Astrocyte of the spinal cord (primary cell): ENCODE results near the gene FKBP1A.

Source experiments
- DNase-seq: peaks from one replicate; pipeline ENCODE4 v3.0.0; 2011; ENCODE audit warnings: low read depth, low spot score
- H3K4me3 ChIP-seq: 2 replicates; pipeline ENCODE4 v1.5.1; 2011; ENCODE audit warnings: low read depth, mild to moderate bottlenecking, low read length, moderate library complexity
- in situ Hi-C: cut with HindIII; loops from 2 replicates; pipeline ENCODE4 v1.10.0; 2017; ENCODE audit warnings: low sequenced_read_pairs
- TF ChIP-seq, protein P1 (sequence below): IDR thresholded peaks from 2 replicates; pipeline ENCODE4 v1.5.1; 2012; ENCODE audit warnings: low read depth, mild to moderate bottlenecking, low read length, inconsistent platforms

The FKBP1A gene

DNA sequence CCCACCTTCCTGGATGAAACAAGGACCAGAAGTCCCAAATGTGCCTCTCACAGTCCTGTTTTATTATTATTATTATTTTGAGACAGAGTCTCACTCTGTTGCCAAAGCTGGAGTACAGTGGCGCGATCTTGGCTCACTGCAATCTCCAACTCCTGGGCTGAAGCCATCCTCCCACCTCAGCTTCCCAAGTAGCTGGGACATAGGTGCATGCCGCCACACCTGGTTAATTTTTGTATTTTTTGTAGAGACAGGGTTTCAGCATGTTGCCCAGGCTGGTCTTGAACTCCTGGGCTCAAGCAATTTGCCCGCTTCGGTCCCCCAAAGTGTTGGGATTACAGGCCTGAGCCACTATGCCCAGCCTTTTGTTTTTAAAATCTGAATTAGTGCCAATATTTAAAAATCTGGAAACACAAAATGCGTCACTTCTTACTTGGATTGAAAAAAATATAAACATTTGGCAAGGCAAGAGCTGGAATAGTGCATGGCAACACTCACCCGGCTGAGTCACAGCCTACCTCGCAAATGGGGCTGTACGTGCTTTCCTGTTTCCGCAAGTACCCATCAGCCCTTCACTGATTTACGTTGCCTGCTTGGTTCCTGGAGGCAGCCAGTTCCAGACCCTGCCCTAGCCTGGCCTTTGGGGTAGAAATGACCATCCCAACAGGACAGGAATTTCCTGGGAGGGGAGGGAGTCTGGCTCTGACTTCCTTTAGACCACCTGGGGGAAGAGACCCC, 70.2 kb downstream of the FKBP1A start:
- in situ Hi-C loops: no loop called here
- TF ChIP-seq, protein P1, sequence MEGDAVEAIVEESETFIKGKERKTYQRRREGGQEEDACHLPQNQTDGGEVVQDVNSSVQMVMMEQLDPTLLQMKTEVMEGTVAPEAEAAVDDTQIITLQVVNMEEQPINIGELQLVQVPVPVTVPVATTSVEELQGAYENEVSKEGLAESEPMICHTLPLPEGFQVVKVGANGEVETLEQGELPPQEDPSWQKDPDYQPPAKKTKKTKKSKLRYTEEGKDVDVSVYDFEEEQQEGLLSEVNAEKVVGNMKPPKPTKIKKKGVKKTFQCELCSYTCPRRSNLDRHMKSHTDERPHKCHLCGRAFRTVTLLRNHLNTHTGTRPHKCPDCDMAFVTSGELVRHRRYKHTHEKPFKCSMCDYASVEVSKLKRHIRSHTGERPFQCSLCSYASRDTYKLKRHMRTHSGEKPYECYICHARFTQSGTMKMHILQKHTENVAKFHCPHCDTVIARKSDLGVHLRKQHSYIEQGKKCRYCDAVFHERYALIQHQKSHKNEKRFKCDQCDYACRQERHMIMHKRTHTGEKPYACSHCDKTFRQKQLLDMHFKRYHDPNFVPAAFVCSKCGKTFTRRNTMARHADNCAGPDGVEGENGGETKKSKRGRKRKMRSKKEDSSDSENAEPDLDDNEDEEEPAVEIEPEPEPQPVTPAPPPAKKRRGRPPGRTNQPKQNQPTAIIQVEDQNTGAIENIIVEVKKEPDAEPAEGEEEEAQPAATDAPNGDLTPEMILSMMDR: no peak
- H3K4me3 ChIP-seq: no peak overlapping the region
- DNase-seq: peak; percentile 94

- DNase-seq: no peak
- H3K4me3 ChIP-seq: no peak overlapping the region
- TF ChIP-seq, protein P1: no peak
- in situ Hi-C loops: no loop called here
Measured at GRCh38 chr20:1321654-1321939, 71.3 kb downstream of the FKBP1A start.

DNA sequence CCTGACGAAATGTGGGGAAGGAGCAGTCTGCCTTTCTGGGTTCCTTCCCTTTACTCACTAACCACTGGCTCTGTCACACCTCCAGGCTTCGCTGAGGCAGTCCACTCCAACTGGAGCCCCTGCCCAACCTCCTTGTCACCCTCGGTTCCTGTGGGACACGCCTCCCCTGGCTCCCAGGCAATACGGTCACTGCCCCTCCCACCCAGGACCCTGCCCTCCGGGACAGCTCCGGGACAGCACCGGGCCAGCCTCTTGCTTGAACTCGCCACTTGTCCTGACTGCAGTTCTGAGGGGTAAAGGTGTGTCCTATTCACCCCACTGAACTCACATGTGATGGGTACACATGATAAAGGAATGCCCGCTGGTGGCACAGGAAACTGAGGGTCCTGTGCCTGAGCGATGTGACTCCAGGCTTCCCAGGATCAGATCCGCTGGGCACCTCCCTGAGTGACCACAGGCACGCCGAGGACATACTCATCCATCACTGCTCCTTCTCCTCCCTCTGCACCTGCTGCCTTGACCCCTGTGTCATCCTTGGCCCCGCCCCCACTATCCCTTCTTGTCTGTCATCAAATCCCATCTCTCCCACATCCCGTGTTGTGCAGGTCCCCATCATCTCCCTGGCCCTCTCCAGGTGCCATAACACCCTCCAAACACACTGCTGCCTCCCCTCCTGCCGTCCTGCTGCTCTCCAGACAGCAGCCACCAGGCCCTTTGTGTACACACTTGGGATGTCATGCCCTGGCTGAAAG, 71.8 kb downstream of the FKBP1A start:
- no peak for DNase-seq
- H3K4me3 ChIP-seq: no peak overlapping the region
- in situ Hi-C loops: no loop called here
- TF ChIP-seq, protein P1: no peak

DNA sequence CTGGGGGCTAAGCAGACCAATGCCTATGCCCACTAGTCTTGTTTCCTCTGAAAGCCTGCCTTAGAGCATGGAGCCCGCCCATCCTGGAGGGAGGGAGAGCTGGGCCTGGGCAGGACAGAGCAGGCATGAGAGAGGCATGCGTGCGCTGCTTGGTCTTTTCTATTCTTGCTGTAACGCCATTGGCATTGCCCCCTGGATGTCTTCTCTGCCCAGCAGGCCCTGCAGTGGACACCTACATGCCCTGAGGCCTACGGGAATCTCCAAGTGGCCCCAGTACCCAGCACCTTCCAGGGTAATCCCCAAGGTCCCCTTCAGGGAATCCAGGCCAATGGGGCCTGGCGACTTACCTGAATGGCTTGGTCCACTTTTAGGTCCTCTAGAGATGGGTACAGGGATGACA, 72.8 kb downstream of the FKBP1A start:
- no peak overlapping the region for H3K4me3 ChIP-seq
- TF ChIP-seq, protein P1: no peak
- no peak for DNase-seq
- in situ Hi-C loops: no loop called here

GRCh38 chr20:1319462-1319861, 73.4 kb downstream of the FKBP1A start:
- H3K4me3 ChIP-seq: no peak overlapping the region
- no peak for DNase-seq
- in situ Hi-C loops: no loop called here
- TF ChIP-seq, protein P1: no peak

DNA sequence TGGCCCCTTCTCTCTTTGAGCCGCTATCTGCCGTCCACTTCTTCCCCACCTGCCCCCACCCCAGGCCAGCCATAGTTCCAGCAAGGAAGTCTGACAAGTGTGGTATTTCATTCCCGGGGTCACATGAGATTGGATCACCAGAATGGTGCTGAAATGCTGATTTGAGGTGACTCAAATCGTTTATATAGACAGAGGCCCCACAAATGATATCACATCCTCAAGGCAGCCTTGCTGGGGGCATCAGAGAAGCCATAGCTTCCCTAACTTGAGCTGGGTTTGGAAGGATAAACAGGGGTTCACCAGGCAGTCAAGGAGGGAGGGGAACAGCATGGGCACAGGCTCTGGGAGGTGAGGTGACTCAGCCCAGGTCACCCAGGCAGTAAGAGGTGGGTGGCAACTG, 73.8 kb downstream of the FKBP1A start:
- no peak for DNase-seq
- H3K4me3 ChIP-seq: no peak overlapping the region
- in situ Hi-C loops: no loop called here
- TF ChIP-seq, protein P1: no peak
